ENCODE data around the gene CD81. TPM values are rescaled to one million over a fixed set of nuclear protein-coding genes. Genes with fewer than 3 reads are reported as not detected.
"Not testable (repeated sequence)": the region's sequence is repeated elsewhere in the genome, so short reads cannot be mapped to it uniquely, and the experiment has no call there.

CD81 gene
- total RNA-seq, 1 donor = 195 TPM

- no peaks in the 10 kb centered on the region for H3K4me1 ChIP-seq (ENCODE audit: insufficient read depth, low read length)
- no peak overlapping the region for H3K4me2 ChIP-seq (ENCODE audit: insufficient read depth, low read length)
- no peak overlapping the region for H3K4me3 ChIP-seq (ENCODE audit: insufficient read depth, low read length)
- TF ChIP-seq CTCF (IDR thresholded peaks at IDR 0.05; ENCODE audit: extremely low read depth, low read depth, low read length) = no peak
- H4K20me1 ChIP-seq (ENCODE audit: insufficient read depth, low read length) = no peaks in the 10 kb centered on the region
- DNase-seq (ENCODE audit: insufficient read length, low spot score, missing footprints) = no peak
- H2AFZ ChIP-seq (ENCODE audit: low read length) = no peak overlapping the region
- H3K36me3 ChIP-seq (ENCODE audit: insufficient read depth, low read length) = no peaks in the 10 kb centered on the region
- no peaks in the 10 kb centered on the region for H3K27me3 ChIP-seq (ENCODE audit: insufficient read depth, low read length)
- H3K79me2 ChIP-seq (ENCODE audit: insufficient read depth, low read length) = no peaks in the 10 kb centered on the region
- H3K27ac ChIP-seq (ENCODE audit: low read depth, low read length) = no peak overlapping the region
- no peaks in the 10 kb centered on the region for H3K9me3 ChIP-seq (ENCODE audit: low read depth, low read length)
Observed at GRCh38 chr11:2362414-2362813, 14.7 kb upstream of the CD81 start.

DNA sequence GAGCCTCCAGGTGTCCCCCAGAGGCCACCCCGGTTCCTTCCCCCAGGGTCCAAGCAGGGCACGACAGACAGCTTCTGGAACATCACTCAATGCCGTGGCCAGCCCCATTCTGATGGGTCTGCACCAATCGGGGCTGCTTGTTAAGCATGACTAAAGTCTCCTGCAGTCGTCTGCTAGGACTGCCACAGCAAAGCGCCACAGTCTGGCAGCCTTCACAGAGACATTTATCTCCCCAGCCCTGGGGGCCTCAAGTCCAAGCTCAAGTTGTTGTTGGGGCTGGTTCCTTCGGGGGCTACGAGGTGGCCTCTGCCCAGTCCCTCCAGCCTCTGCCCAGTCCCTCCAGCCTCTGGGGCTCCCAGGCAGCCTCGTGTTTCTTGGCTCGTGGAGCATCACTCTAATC is 14.0 kb upstream of the CD81 start:
- no peak for DNase-seq (ENCODE audit: insufficient read length, low spot score, missing footprints)
- Histone ChIP-seq H3K4me2 (ENCODE audit: insufficient read depth, low read length) (no peak overlapping the region), H2AFZ (ENCODE audit: low read length) (no peak overlapping the region), H3K27ac (ENCODE audit: low read depth, low read length) (no peak overlapping the region), H3K4me1 (ENCODE audit: insufficient read depth, low read length) (no peaks in the 10 kb centered on the region), H3K27me3 (ENCODE audit: insufficient read depth, low read length) (no peaks in the 10 kb centered on the region), H3K36me3 (ENCODE audit: insufficient read depth, low read length) (no peaks in the 10 kb centered on the region), H4K20me1 (ENCODE audit: insufficient read depth, low read length) (no peaks in the 10 kb centered on the region), H3K79me2 (ENCODE audit: insufficient read depth, low read length) (no peaks in the 10 kb centered on the region), H3K9me3 (ENCODE audit: low read depth, low read length) (no peaks in the 10 kb centered on the region), H3K4me3 (ENCODE audit: insufficient read depth, low read length) (no peak overlapping the region)
- TF ChIP-seq CTCF (IDR thresholded peaks at IDR 0.05; ENCODE audit: extremely low read depth, low read depth, low read length) = no peak

- H2AFZ ChIP-seq (ENCODE audit: low read length) = no peak overlapping the region
- TF ChIP-seq CTCF (IDR thresholded peaks at IDR 0.05; ENCODE audit: extremely low read depth, low read depth, low read length) = no peak
- H3K4me1 ChIP-seq (ENCODE audit: insufficient read depth, low read length) = no peaks in the 10 kb centered on the region
- H3K79me2 ChIP-seq (ENCODE audit: insufficient read depth, low read length) = no peaks in the 10 kb centered on the region
- no peaks in the 10 kb centered on the region for H3K27me3 ChIP-seq (ENCODE audit: insufficient read depth, low read length)
- H3K9me3 ChIP-seq (ENCODE audit: low read depth, low read length) = no peaks in the 10 kb centered on the region
- H3K36me3 ChIP-seq (ENCODE audit: insufficient read depth, low read length) = no peaks in the 10 kb centered on the region
- no peak overlapping the region for H3K27ac ChIP-seq (ENCODE audit: low read depth, low read length)
- no peak overlapping the region for H3K4me2 ChIP-seq (ENCODE audit: insufficient read depth, low read length)
- no peaks in the 10 kb centered on the region for H4K20me1 ChIP-seq (ENCODE audit: insufficient read depth, low read length)
- H3K4me3 ChIP-seq (ENCODE audit: insufficient read depth, low read length) = no peak overlapping the region
- DNase-seq (ENCODE audit: insufficient read length, low spot score, missing footprints) = peak; percentile 68
Observed at GRCh38 chr11:2363577-2364370, 13.3 kb upstream of the CD81 start.

GRCh38 chr11:2364386-2364785 is 12.7 kb upstream of the CD81 start:
- not testable (repeated sequence) for DNase-seq (ENCODE audit: insufficient read length, low spot score, missing footprints); H3K36me3 ChIP-seq (ENCODE audit: insufficient read depth, low read length)

More at GRCh38 chr11:2364386-2364785, 12.7 kb upstream of the CD81 start:
- not testable (repeated sequence) for H4K20me1 ChIP-seq (ENCODE audit: insufficient read depth, low read length); H3K4me3 ChIP-seq (ENCODE audit: insufficient read depth, low read length); H3K27me3 ChIP-seq (ENCODE audit: insufficient read depth, low read length); H3K9me3 ChIP-seq (ENCODE audit: low read depth, low read length); H3K27ac ChIP-seq (ENCODE audit: low read depth, low read length); H2AFZ ChIP-seq (ENCODE audit: low read length); H3K4me1 ChIP-seq (ENCODE audit: insufficient read depth, low read length); H3K4me2 ChIP-seq (ENCODE audit: insufficient read depth, low read length); H3K79me2 ChIP-seq (ENCODE audit: insufficient read depth, low read length)
